Left ventricle myocardium inferior (tissue), 1 donor: ENCODE data around the gene TAL1. TPM values are rescaled to one million over a fixed set of nuclear protein-coding genes. Genes with fewer than 3 reads are reported as not detected.
A peak's percentile ranks its signal among the peaks of the same experiment; 100 is the strongest.

Experiments
- DNase-seq: peaks from one replicate; pipeline ENCODE4 v3.0.0-alpha.2; 2020
- H3K27ac ChIP-seq: fragments of 200-600 bp; replicated peaks from 2 replicates; pipeline ENCODE4 v1.8.0; 2021
- H3K27me3 ChIP-seq: fragments of 200-600 bp; 2 replicates; pipeline ENCODE4 v1.8.0; 2021; ENCODE audit warnings: low read depth
- H3K36me3 ChIP-seq: fragments of 200-600 bp; 2 replicates; pipeline ENCODE4 v1.8.0; 2021
- H3K4me1 ChIP-seq: fragments of 200-600 bp; 2 replicates; pipeline ENCODE4 v1.8.0; 2021
- H3K4me3 ChIP-seq: fragments of 200-600 bp; 2 replicates; pipeline ENCODE4 v1.8.0; 2021; ENCODE audit warnings: mild to moderate bottlenecking, moderate library complexity
- H3K9me3 ChIP-seq: fragments of 200-600 bp; replicated peaks from 2 replicates; pipeline ENCODE4 v1.8.0; 2021
- intact Hi-C: fragments of 100-400 bp; cut with micrococcal nuclease; formaldehyde crosslinking; loops from one replicate; pipeline ENCODE4 v1.11.0; 2022
- total RNA-seq: library from RNA; stranded (reverse); fragmentation: NEBNext Ultra II Directional; extraction: Animal tissue kit (Norgen Biotek cat#: 25700); gene quantifications from one replicate; pipeline ENCODE4 v1.2.1, GENCODE V29; 2021
- TF ChIP-seq, protein P1 (sequence below): fragments of 200-600 bp; IDR thresholded peaks from 2 replicates; pipeline ENCODE4 v1.8.0; 2021; ENCODE audit warnings: antibody characterized with exemption, mild to moderate bottlenecking, borderline replicate concordance
- donor health status: DM: no; HTN: yes; CAD: no; lungs with severe emphysema.

TAL1 gene
- total RNA-seq, 1 donor from 2014 or later: 4.3 TPM

DNA sequence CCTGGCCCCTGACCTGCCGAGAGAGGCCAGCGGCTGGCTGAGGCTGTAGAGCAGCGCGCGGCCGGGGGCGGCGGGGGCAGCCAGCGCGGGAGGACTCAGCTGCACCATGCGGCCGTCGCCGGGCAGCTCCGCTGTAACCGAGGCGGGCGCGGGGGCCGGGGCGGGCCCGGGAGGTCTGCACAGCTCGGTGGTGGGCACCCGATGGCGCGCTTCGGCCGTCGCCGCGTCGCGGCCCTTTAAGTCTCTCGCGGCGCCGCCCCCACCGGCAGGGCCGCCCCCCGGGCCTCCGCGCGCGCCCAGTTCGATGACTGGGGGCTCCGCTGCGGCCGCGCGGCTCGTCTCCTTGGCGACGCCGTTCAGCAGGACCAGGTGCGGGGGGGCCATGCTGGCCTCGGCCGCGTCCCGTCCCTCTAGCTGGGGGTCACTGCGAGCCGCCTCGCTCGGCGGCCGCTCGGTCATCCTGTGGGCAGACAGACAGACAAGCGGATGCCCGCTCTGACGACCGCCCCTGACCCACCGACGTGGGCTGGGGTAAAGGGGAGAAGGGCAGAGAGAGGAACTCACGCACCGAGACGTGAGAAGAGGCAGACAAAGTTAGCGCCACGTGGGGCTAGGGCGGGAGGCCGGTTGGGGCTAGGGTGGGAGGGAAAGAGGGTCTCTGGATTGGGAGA is 6.5 kb downstream of the TAL1 start:
- Histone ChIP-seq H3K27me3 (peaks cover 100% of the 10 kb centered on the region), H3K4me1 (peaks cover 59% of the 10 kb centered on the region), H3K4me3 (peak overlapping the region; percentile 61), H3K27ac (peak overlapping the region; percentile 44), H3K9me3 (no peaks in the 10 kb centered on the region), H3K36me3 (no peaks in the 10 kb centered on the region)
- DNase-seq: no peak
- TF ChIP-seq, protein P1, sequence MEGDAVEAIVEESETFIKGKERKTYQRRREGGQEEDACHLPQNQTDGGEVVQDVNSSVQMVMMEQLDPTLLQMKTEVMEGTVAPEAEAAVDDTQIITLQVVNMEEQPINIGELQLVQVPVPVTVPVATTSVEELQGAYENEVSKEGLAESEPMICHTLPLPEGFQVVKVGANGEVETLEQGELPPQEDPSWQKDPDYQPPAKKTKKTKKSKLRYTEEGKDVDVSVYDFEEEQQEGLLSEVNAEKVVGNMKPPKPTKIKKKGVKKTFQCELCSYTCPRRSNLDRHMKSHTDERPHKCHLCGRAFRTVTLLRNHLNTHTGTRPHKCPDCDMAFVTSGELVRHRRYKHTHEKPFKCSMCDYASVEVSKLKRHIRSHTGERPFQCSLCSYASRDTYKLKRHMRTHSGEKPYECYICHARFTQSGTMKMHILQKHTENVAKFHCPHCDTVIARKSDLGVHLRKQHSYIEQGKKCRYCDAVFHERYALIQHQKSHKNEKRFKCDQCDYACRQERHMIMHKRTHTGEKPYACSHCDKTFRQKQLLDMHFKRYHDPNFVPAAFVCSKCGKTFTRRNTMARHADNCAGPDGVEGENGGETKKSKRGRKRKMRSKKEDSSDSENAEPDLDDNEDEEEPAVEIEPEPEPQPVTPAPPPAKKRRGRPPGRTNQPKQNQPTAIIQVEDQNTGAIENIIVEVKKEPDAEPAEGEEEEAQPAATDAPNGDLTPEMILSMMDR: no peak
- intact Hi-C loops: no loop called here

GRCh38 chr1:47224676-47225399 is 7.2 kb downstream of the TAL1 start:
- TF ChIP-seq, protein P1: no peak
- DNase-seq: no peak
- Histone ChIP-seq H3K4me1 (peaks cover 55% of the 10 kb centered on the region), H3K9me3 (no peaks in the 10 kb centered on the region), H3K36me3 (no peaks in the 10 kb centered on the region), H3K27me3 (peaks cover 93% of the 10 kb centered on the region), H3K27ac (peak overlapping the region; percentile 44), H3K4me3 (peak overlapping the region; percentile 61)
- intact Hi-C loops: no loop called here

DNA sequence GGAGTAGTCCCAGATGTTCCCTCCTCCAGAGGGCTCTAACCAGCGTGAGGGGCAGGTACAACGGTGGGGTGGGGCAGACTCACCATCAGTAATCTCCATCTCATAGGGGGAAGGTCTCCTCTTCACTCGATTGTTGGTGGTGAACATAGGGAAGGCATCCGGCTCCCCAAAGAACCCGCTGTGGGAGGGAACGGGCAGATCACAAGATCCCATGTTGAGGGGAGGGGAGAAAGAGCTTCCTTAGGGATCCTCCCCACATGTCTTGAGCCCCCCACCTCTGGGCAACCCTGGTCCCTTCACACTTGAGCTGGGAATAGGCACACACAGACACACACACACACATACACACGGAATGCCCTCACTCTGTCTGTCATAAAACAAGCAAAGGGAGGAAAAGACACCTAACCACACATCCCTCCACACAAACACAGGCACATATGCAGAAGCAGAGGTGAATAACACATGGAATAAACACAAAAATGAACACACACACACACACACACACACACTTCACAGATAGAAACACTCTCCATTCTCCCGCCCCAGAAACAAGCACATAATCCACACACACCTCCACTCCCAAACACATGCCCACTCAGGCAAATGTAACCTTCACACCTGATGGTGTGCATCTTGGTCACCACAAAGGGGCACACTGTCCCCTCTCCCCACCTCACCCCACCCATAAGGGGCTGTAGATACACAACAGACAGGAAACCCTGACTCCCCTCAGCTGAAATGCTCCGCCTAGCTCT is 7.9 kb downstream of the TAL1 start:
- Histone ChIP-seq H3K27ac (no peak overlapping the region), H3K36me3 (no peaks in the 10 kb centered on the region), H3K9me3 (no peaks in the 10 kb centered on the region), H3K27me3 (peaks cover 89% of the 10 kb centered on the region), H3K4me3 (no peak overlapping the region), H3K4me1 (peaks cover 47% of the 10 kb centered on the region)
- no peak for DNase-seq
- TF ChIP-seq, protein P1: no peak
- intact Hi-C loops: no loop called here

- H3K27me3 ChIP-seq: peaks cover 82% of the 10 kb centered on the region
- no peak for DNase-seq
- H3K27ac ChIP-seq: no peak overlapping the region
- H3K4me1 ChIP-seq: peaks cover 40% of the 10 kb centered on the region
- intact Hi-C loops: no loop called here
- TF ChIP-seq, protein P1: no peak
- H3K9me3 ChIP-seq: no peaks in the 10 kb centered on the region
- no peak overlapping the region for H3K4me3 ChIP-seq
- no peaks in the 10 kb centered on the region for H3K36me3 ChIP-seq
Measured at GRCh38 chr1:47223174-47223920, 8.7 kb downstream of the TAL1 start.

- Histone ChIP-seq H3K27me3 (peaks cover 73% of the 10 kb centered on the region), H3K9me3 (no peaks in the 10 kb centered on the region), H3K4me3 (no peak overlapping the region), H3K36me3 (no peaks in the 10 kb centered on the region), H3K4me1 (peaks cover 31% of the 10 kb centered on the region), H3K27ac (no peak overlapping the region)
- TF ChIP-seq, protein P1: no peak
- intact Hi-C loops: no loop called here
- no peak for DNase-seq
Measured at GRCh38 chr1:47222476-47222875, 9.5 kb downstream of the TAL1 start.
